Amniotic epithelial cell (primary cell): ENCODE results near the gene FARSB.
"Not testable (repeated sequence)": the region's sequence is repeated elsewhere in the genome, so short reads cannot be mapped to it uniquely, and the experiment has no call there.

Experiments
- DNase-seq: peaks from one replicate; pipeline ENCODE4 v3.0.0-alpha.2; 2010; ENCODE audit warnings: low read depth

The FARSB gene

GRCh38 chr2:222655787-222656525 lies at the start of gene FARSB:
Gene FARSB, minus strand, starts transcription at chr2:222656092. Its CDS starts 19 bp downstream, at chr2:222656073.
- DNase-seq = peak; percentile 92

- DNase-seq = peak; percentile 21
These were observed 48.0 kb upstream of the FARSB start for GRCh38 chr2:222703886-222704285.

GRCh38 chr2:222703091-222703490 lies 47.2 kb upstream of the FARSB start:
- DNase-seq = no peak

- DNase-seq = no peak
These were observed 45.8 kb upstream of the FARSB start for GRCh38 chr2:222701721-222702131.

GRCh38 chr2:222701233-222701632 lies 45.3 kb upstream of the FARSB start:
- DNase-seq = no peak

GRCh38 chr2:222698276-222698675 lies 42.4 kb upstream of the FARSB start:
- no peak for DNase-seq

- DNase-seq = peak; percentile 38
These were observed 37.9 kb upstream of the FARSB start for GRCh38 chr2:222693837-222694236.

GRCh38 chr2:222693413-222693812 lies 37.5 kb upstream of the FARSB start:
- DNase-seq = not testable (repeated sequence)

- DNase-seq = peak; percentile 69
These were observed 34.8 kb upstream of the FARSB start for GRCh38 chr2:222690564-222691200.

- no peak for DNase-seq
These were observed 33.4 kb upstream of the FARSB start for GRCh38 chr2:222689322-222689721.

- DNase-seq = no peak
These were observed 33.0 kb upstream of the FARSB start for GRCh38 chr2:222688917-222689316.

GRCh38 chr2:222686086-222686750 lies 30.3 kb upstream of the FARSB start:
- no peak for DNase-seq

- DNase-seq = no peak
These were observed 27.9 kb upstream of the FARSB start for GRCh38 chr2:222683805-222684204.

- DNase-seq = peak; percentile 25
These were observed 22.1 kb upstream of the FARSB start for GRCh38 chr2:222677981-222678380.

GRCh38 chr2:222673883-222674282 lies 18.0 kb upstream of the FARSB start:
- no peak for DNase-seq

- DNase-seq = no peak
These were observed 17.4 kb upstream of the FARSB start for GRCh38 chr2:222673273-222673672.

GRCh38 chr2:222672068-222672401 lies 16.1 kb upstream of the FARSB start:
- no peak for DNase-seq

- no peak for DNase-seq
These were observed 15.6 kb upstream of the FARSB start, which contains the start of gene MOGAT1 for GRCh38 chr2:222671259-222672067. Gene MOGAT1, plus strand, starts transcription at chr2:222671658. Its CDS starts 128 bp downstream, at chr2:222671786.

GRCh38 chr2:222670191-222671038 lies 14.5 kb upstream of the FARSB start:
- DNase-seq = no peak

GRCh38 chr2:222669353-222669752 lies 13.5 kb upstream of the FARSB start:
- no peak for DNase-seq

GRCh38 chr2:222668494-222669154 lies 12.7 kb upstream of the FARSB start:
- no peak for DNase-seq
